Bone marrow (tissue), 2 donors: ENCODE measurements around the gene CPM.
"Not testable (repeated sequence)": the region's sequence is repeated elsewhere in the genome, so short reads cannot be mapped to it uniquely, and the experiment has no call there.

Experiments used
- DNase-seq, 2 donors: peaks; one replicate each; lab custom pipeline; 2025; lab: John Stamatoyannopoulos, UW

Gene CPM

GRCh38 chr12:68851592-68852306 is 81.2 kb downstream of the CPM start:
- no peak for DNase-seq

- no peak for DNase-seq
Measured at GRCh38 chr12:68850390-68850789, 82.6 kb downstream of the CPM start.

- DNase-seq = no peak
Measured at GRCh38 chr12:68846811-68847210, 86.2 kb downstream of the CPM start.

GRCh38 chr12:68844788-68845695 is 87.9 kb downstream of the CPM start:
- no peak for DNase-seq

GRCh38 chr12:68844318-68844745 is 88.6 kb downstream of the CPM start:
- DNase-seq = no peak

GRCh38 chr12:68842784-68843567 is 90.0 kb downstream of the CPM start:
- DNase-seq = no peak

- no peak for DNase-seq
Measured at GRCh38 chr12:68842123-68842522, 90.8 kb downstream of the CPM start.

- no peak for DNase-seq
Measured at GRCh38 chr12:68841717-68842116, 91.3 kb downstream of the CPM start.

- not testable (repeated sequence) for DNase-seq
Measured at GRCh38 chr12:68841175-68841574, 91.8 kb downstream of the CPM start.

- no peak for DNase-seq
Measured at GRCh38 chr12:68839183-68840147, 93.5 kb downstream of the CPM start.

- DNase-seq = no peak
Measured at GRCh38 chr12:68838046-68838886, 94.7 kb downstream of the CPM start.

GRCh38 chr12:68837215-68837614 is 95.8 kb downstream of the CPM start:
- DNase-seq = no peak

GRCh38 chr12:68835333-68835908 is 97.5 kb downstream of the CPM start:
- DNase-seq = no peak

GRCh38 chr12:68833508-68833907 is 99.5 kb downstream of the CPM start:
- DNase-seq = no peak

GRCh38 chr12:68832504-68832867 is 100.5 kb downstream of the CPM start:
- no peak for DNase-seq

GRCh38 chr12:68831751-68832503 is 101.0 kb downstream of the CPM start:
- DNase-seq = no peak

GRCh38 chr12:68831272-68831671 is 101.7 kb downstream of the CPM start:
- DNase-seq = no peak

- DNase-seq = no peak
Measured at GRCh38 chr12:68828672-68829068, 104.3 kb downstream of the CPM start.
